SIG-M5 (cell line): ENCODE results near the gene ANKRD16.
"Not testable (repeated sequence)": the region's sequence is repeated elsewhere in the genome, so short reads cannot be mapped to it uniquely, and the experiment has no call there.

Experiments
- DNase-seq: peaks from one replicate; lab custom pipeline; 2025; lab: John Stamatoyannopoulos, UW

Gene ANKRD16

DNA sequence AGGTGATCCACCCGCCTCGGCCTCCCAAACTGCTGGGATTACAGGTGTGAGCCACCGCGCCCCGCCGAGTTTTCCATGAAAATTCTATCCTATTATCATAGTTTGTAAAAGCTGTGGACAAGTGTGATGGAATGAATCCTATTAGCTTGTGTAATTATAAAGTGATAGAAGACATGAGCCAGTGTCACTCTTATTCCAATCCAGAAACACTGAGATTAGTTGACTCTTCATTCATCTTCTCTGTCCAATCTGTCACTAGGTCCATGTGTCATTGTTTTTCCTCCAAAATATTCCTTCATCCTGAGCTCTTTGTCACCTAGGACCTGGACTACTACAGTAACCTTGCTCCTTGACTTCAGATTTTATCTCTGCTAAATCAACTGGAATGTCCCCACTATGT, 13.9 kb upstream of the ANKRD16 start:
- no peak for DNase-seq

GRCh38 chr10:5902511-5903274, 13.0 kb upstream of the ANKRD16 start:
- DNase-seq: no peak

- DNase-seq: no peak
These were observed 10.6 kb upstream of the ANKRD16 start for GRCh38 chr10:5900247-5900646.

DNA sequence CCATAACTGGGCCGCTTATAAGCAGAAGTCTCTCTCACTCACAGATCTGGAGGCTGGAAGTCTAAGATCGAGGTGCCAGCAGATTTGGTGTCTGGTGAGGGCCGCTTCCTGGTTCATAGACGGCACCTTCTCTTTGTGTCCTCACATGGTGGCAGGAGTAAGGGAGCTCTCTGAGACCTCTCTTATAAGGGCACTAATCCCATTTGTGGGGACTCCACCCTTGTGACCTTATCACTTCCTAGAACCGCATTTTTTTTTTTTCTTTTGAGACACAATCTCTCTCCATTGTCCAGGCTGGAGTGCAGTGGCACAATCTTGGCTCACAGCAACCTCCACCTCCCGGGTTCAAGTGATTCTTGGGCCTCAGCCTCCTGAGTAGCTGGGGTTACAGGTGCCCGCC, 8.5 kb upstream of the ANKRD16 start:
- DNase-seq: no peak

DNA sequence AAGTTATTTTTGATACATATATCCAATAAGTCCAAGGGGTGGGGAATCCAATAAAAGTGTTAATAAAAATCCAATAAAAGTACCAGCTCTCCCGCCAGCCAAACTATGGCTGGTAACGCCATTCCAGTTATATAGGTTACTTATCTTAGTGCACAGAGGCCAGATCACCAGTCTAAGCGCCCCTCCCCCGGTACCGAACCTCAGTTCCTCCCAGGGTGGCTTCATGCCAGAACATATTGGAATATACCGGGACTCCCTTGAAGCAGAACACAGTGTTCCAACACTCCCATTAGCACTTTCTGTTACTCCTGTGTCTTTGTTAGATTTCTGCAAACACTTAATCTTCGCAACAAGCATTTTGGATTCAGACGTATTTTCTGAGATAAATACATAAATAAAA, 7.8 kb upstream of the ANKRD16 start:
- DNase-seq: no peak

DNA sequence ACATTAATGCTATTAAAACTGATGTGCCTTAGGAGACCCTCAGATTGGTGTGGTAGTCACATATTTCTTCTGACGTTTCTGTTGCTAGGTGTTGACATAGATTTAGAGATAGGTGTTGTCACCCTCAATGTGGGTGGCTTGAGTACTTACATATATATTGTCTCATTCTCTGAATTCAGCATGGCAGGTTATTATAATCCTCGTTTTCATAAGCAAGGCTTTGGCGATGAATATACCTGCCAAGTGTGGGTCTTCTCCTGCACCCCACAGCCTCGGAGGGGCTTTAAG, 7.3 kb upstream of the ANKRD16 start:
- no peak for DNase-seq

GRCh38 chr10:5896208-5897052, 6.7 kb upstream of the ANKRD16 start:
- no peak for DNase-seq

DNA sequence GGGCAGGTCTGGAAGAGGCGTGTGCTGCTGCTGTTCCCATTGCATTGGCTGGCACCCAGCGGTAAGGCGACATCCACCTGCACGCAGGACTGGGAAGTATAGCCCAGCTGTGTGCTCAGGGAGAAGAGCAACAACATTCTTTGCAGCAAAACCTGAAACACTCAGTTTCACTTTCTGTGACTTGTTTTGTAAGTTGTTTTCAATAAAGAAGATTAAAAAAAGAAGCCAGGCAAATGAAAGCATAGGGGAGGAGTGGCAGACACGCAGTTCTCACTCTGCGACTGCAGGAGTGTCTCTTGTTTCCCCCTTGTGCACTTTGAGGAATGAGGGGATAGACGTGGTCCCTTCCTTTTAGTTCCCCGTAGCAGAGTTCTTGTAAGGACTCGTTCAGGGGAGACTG, 6.1 kb upstream of the ANKRD16 start:
- no peak for DNase-seq

- no peak for DNase-seq
These were observed 5.7 kb upstream of the ANKRD16 start for GRCh38 chr10:5895365-5895764.

- DNase-seq: no peak
These were observed 5.2 kb upstream of the ANKRD16 start for GRCh38 chr10:5894873-5895272.

DNA sequence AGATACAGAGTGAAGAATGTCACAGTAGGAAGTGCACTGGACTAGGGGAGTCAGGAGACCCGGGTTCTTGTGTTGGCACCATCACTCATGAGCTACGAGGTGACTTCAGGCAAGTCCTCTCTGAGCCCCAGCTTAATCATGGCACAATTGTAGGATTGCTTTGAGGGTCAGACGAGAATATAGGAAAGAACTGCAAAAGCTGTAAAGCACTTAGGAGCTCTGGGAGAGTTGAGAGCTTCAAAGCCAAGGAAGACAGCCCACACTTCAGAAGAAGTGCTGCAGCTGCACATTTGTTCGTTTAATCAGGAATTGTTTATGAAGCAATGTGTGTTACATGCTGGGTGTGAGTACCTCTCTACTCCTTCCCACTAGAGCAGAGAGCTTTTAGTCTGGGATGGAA, 4.7 kb upstream of the ANKRD16 start:
- DNase-seq: no peak

DNA sequence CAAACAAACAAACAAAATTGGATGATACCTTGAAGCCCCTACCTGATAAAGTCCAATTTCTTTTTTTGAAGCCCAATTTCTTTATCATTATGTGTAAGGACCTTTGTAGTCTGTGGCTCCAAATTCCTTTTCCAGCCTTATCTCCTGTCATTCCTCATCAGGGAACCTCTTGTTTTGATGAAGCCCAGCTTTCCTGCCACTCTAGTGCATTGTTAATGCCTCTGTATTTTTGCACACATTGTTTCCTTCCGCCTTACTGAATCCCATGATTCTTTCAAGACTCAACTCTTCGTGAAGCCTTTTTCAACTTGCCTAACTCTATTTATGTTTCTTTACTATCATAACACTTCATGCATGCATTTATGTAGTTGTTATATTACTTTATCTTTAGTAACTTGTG, 3.6 kb upstream of the ANKRD16 start:
- DNase-seq: no peak

DNA sequence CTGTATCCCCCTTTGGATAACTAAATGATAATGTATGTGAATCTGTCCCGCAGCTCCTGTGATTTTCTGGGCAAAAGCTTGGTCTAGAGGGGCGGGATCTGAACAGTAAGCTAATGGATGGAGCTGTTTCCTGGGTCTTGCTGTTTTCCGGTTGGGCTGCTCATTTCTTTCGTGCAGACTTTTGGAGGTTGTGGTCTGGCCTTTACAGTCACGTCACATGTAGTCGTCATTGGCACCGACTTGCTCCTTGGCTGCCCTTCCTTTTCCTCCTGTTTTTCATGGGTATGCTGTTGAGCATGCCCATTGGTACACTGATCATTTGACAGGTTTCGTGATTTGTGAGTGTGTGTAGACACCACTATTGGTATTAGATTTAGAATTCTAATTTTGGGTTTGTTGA, 2.3 kb upstream of the ANKRD16 start:
- DNase-seq: no peak

DNA sequence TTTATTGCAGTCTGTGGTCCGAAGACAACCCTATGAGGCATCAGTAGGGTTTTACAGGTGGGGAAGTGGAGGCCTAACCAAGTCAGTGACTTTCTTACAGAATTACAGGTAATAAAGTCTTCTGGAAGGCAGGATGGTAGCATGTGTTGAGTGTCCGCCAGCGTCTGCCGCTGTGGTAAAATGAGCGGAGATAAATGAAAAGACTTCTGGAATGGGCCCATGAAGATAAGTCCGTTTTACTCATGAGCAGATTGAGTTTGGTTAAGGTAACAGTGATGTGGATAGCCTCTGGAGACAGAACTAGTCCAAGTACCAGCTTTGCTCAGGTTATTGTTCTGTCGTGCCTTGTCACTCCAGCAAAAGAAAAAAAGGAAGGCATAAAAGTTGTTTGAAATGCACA, 1.3 kb upstream of the ANKRD16 start:
- DNase-seq: no peak

DNA sequence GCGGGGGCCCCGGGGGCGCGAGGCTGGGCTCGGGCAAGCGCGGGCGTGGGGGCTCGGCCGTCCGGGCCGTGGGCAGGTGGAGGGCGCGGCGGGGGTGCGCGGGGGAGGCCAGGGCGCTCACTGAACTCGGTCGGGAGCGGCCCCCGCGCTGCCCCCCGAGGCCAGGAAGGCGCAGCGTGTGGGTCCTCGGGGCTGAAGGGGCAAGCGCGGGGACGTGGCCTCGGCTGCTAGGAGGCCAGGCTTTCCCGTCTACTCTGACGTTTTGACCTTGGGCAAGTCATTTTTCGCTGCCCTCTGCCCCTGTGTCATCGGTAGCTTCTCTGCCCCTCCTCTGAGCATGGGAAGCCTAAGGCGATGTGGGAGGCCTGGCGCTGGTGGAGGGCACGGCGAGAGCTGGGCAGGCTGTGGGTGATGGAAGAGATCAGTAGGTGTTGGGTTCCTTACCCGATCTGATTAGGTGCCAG, 791 bp upstream of the ANKRD16 start:
- DNase-seq: no peak

- no peak for DNase-seq
These were observed 660 bp downstream of the ANKRD16 start for GRCh38 chr10:5888843-5889623.

DNA sequence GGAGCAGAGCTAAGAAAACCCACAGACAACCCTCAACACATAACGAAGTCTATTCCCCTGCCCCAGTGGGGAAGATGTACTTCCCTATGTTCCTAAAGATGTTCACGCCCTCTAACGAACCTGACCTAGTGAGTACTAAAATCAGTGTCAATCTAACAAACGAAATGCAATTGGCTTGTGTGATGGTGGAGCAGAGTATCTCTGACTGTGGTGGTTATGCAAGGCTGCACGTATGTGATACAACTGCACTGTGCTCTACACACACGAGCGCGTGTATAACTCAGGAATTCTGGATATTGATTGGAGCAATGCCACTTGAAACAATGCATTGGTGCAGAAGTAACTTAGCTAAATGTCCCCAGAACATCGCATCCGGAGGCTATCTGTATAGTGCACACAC, 1.3 kb downstream of the ANKRD16 start:
- DNase-seq: no peak

DNA sequence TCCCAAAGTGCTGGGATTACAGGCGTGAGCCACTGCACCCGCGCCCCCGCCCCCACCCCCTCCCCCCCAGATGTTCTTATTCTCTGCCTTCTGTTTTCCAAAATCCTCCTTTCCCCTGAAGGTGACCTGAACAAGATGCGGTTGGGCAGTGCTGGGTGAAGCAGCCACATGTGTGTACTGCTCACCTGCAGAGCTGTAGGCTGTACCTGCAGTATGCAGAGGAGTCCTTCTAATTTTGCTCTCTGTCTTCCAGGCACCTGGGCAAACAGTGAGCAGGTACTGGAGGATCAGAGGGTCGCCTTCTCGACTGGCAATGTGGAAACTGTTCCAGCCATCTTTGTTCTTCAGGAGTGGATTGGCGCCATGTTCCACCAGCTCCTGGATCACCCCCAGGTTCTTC, 2.1 kb downstream of the ANKRD16 start:
- DNase-seq: no peak

DNA sequence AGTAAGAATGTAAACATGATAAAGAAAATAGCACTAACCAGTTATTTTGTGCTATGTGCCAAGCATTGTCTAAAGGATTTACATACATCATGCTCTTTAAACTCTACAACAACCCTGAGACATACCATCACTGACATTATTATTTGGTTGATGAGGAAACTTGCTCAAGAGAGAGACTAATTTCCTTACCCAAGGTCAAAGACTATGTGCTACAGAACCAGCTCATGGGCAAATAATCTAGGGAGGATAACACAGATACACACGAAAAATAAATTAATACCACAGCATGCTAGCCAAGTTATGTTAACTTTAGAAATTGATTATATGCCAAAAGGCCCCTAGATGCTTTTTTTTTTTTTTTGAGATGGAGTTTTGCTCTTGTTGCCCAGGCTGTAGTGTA, 2.7 kb downstream of the ANKRD16 start:
- DNase-seq: no peak

DNA sequence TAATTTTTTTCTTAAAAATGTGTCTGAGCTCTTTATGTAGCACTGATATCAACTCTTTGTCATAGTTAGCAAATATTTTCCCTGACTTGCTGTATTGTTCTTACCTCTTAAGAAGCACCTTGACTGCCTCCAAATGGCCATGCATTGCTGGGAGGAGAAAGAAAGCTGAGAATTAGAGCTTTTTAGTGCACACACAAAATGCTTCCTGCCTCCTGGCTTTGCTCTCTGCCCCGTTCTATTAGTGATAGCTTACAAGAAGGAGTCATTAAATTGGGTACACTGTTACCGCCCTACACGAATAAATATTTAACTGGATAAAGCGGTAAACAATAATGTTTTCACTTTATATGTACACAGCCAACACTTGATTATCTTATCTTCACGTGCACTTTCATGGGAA, 4.1 kb downstream of the ANKRD16 start:
- DNase-seq: no peak

DNA sequence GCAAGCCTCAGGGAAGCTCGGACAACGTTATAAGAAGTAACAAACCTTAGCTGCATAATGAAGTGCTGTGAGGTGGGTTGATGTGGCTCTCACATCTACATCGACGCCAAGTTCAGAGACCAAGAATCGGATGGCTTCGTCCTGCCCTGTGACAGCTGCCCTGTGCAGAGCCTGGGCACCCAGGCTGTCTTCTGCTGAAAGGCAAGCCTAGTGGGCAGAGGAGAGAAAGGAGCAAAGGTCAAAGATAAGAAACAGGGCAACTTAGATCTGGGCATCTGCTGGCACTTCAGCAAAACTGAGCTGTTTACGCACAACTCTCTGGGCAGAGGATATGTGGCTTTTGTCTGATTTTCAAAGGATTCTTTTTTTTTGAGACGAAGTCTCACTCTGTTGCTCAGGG, 6.7 kb downstream of the ANKRD16 start:
- no peak for DNase-seq

GRCh38 chr10:5877041-5877440, 12.7 kb downstream of the ANKRD16 start:
- DNase-seq: not testable (repeated sequence)
